ENCODE measurements around the gene VPS37C.

VPS37C gene

DNA sequence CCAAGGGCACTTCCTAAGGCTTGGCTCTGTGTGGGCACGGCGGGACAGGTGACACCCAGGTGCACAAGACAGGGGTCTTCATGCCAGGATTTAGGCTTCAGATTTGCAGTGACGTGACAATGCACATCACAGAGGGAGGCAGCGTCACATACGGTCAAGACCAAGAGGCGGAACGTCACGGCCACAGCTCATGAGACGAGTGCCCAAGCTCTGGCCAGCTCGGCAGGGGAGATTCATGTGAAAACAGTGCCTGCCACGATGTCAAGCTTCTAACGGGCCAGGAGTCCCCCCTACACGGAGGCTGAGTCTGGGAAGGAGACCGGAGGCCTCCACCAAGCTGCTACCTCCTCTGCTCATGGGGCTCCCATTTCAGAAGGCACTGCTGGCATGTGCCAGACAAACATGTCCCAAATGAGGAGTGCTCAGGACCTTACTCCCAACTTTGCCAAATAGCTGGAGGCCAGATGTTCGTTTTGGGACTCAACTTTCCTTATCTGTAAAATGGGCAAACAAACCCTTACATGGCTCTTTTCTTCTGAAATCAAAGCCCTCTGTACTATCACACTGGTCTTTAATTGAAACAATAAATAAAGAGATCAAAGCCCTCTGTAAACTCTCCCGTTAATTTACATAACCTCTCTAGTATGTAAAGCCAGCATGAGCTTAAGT lies 16.6 kb downstream of the VPS37C start:
- TF ChIP-seq, protein P1, sequence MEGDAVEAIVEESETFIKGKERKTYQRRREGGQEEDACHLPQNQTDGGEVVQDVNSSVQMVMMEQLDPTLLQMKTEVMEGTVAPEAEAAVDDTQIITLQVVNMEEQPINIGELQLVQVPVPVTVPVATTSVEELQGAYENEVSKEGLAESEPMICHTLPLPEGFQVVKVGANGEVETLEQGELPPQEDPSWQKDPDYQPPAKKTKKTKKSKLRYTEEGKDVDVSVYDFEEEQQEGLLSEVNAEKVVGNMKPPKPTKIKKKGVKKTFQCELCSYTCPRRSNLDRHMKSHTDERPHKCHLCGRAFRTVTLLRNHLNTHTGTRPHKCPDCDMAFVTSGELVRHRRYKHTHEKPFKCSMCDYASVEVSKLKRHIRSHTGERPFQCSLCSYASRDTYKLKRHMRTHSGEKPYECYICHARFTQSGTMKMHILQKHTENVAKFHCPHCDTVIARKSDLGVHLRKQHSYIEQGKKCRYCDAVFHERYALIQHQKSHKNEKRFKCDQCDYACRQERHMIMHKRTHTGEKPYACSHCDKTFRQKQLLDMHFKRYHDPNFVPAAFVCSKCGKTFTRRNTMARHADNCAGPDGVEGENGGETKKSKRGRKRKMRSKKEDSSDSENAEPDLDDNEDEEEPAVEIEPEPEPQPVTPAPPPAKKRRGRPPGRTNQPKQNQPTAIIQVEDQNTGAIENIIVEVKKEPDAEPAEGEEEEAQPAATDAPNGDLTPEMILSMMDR (IDR thresholded peaks at IDR 0.05; ENCODE audit: low read depth, low read length): no peak
- no peak for DNase-seq (ENCODE audit: extremely low read depth, low read depth)

DNA sequence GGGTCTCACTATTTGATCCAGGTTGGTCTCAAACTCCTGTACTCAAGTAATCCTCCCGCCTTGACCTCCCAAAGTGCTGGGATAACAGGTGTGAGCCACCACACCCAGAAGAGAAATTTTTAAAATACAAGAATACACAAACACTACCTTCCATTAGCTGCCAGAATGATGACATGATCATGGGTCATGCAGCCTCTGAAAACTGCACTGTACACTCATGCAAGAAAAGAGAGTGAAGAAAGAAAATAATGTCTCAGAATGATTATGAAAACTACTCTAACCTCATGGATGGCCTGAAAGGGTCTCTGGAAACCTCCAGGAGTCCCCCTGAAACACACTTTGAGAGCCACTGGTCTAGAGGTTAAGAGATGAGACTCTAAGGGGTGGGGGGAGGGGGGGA lies 18.8 kb downstream of the VPS37C start:
- TF ChIP-seq, protein P1 (IDR thresholded peaks at IDR 0.05; ENCODE audit: low read depth, low read length): no peak
- no peak for DNase-seq (ENCODE audit: extremely low read depth, low read depth)

DNA sequence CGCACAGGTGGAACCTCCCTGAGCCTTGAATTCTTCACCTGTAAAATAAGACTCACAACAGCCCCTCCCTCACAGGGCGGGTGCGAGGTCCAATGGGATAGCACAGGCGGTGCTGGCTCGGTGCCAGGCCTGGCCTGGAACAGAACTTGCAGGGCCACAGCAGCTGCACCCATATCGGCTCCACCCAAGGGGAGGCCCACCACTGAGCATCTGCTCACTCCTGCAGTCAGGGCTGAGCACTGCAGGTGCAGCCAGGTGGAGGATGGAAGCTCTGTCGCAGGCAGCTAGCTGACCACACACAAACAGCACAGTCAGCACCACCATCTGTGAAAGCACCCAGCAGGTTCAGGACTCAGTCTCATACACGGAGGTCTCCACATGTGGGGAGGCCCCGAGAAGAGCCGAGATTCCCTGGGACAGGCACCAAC lies 19.6 kb downstream of the VPS37C start:
- no peak for DNase-seq (ENCODE audit: extremely low read depth, low read depth)
- TF ChIP-seq, protein P1 (IDR thresholded peaks at IDR 0.05; ENCODE audit: low read depth, low read length): no peak

DNA sequence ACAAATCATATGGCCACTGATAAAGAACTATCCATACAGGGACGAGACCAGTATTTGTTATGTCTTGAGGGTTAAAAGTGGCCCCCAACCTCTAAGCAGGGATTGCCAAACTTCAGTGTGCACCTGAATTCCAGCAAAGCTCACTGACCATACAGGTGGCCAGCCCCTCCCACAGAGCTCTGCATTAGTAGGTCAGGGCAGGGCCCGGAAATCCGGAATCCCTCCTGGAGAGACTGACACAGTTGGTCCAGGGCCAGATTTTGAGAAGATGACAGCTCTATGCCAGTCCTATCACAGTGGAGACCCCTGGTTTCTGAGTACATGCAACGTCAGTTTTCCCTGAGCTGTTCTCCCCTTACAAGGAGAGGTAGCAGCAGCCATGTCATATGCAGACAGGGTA lies 20.8 kb downstream of the VPS37C start:
- TF ChIP-seq, protein P1 (IDR thresholded peaks at IDR 0.05; ENCODE audit: low read depth, low read length): no peak
- no peak for DNase-seq (ENCODE audit: extremely low read depth, low read depth)

DNA sequence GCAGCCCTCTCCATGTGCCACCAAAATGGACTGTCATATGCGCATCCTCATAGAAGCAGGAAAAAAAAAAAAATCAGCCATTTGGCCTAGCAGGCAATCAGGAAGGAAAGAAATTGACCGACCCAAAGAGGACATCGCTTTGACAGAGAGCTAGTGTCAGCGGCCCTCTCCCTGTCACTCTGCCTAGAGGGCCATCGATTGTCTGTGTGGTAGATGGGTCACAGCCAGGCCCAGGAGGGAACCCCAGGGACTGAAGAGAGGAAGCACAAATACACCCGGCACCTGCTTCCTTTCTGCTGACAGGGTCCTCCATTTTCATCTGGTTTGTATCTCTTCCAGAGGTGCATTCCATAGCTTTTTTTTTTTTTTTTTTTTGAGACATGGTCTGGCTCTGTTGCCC lies 21.8 kb downstream of the VPS37C start:
- no peak for DNase-seq (ENCODE audit: extremely low read depth, low read depth)
- TF ChIP-seq, protein P1 (IDR thresholded peaks at IDR 0.05; ENCODE audit: low read depth, low read length): no peak

DNA sequence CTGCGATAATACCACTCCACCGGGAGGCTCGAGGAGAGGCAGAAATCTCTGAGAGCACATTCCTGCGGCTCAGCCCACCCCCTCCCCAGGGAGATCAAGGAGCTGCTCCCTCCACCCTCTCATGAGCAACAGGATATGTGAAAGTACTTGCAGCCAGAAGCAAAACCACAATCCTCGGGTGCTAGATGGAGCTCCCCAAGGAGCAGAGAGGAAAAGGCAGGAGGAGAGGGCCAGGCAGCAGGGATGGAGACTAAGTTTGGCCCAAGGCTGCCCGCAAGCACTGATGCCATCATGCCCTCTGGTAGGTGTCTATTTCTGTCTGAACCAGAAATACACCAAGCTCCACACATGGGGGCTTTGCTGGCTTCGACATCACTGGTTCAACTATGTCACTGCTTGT lies 22.3 kb downstream of the VPS37C start:
- TF ChIP-seq, protein P1 (IDR thresholded peaks at IDR 0.05; ENCODE audit: low read depth, low read length): no peak
- DNase-seq (ENCODE audit: extremely low read depth, low read depth): no peak

DNA sequence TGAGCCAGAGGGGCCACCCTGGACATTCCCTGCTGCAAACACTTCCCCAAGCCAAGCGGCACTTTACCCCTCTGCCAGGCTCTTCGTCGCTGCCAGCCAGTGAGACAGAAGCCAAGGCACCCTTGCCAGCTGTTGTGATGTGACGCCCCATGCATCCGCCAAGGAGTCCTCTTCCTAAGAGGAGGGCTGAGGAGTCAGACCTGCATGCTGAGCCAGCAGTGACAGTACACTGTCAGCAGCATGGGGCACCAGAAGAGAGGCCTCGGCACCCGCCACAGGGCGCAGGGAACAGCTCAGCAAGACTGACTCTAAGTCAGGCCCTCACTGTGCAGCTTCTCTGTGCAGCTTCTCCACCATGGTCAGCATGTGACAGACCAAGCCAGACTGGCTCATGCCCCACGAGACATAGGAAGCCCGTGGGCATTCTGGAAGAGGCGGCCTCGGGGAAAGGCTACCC lies 26.4 kb downstream of the VPS37C start:
- TF ChIP-seq, protein P1 (IDR thresholded peaks at IDR 0.05; ENCODE audit: low read depth, low read length): no peak
- DNase-seq (ENCODE audit: extremely low read depth, low read depth): no peak
